ENCODE results near the gene TSPAN33. TPM values are rescaled to one million over a fixed set of nuclear protein-coding genes. Genes with fewer than 3 reads are reported as not detected.

TSPAN33 gene
- total RNA-seq, 2 experiments from 2014 or later, result 14.6 to 44.8 TPM

- POLR2A ChIA-PET, result interaction anchor here (0.7 to 1.1 kb wide), 2 partner anchors 33 to 199 kb away, joined by 3 to 6 read pairs; no protein-coding TSS in a partner anchor
- no peak overlapping the region for H2AFZ ChIP-seq (ENCODE audit: low read length)
- no peak overlapping the region for H3K4me2 ChIP-seq (ENCODE audit: low read length)
- CTCF ChIA-PET (ENCODE audit: unreplicated experiment), result no interaction called here
- no peaks in the 10 kb centered on the region for H3K79me2 ChIP-seq (ENCODE audit: insufficient read depth, low read depth, low read length)
- no peaks in the 10 kb centered on the region for H3K9me3 ChIP-seq (ENCODE audit: low read length)
- TF ChIP-seq EZH2phosphoT487 (IDR thresholded peaks at IDR 0.05; ENCODE audit: borderline replicate concordance, low read depth, low read length) (no peak), CTCF (conservative IDR thresholded peaks at IDR 0.05; ENCODE audit: low read length) (no peak)
- no peaks in the 10 kb centered on the region for H3K9me2 ChIP-seq (ENCODE audit: insufficient read depth, low read length)
- no peak overlapping the region for H3K27ac ChIP-seq (ENCODE audit: low read depth, low read length, poor library complexity, severe bottlenecking)
- no peak for DNase-seq (ENCODE audit: low spot score)
- intact Hi-C loops (cut with micrococcal nuclease; ENCODE audit: unreplicated experiment), result no loop called here
- no peaks in the 10 kb centered on the region for H3K4me1 ChIP-seq (ENCODE audit: insufficient read depth, low read length, poor library complexity, severe bottlenecking)
- no peaks in the 10 kb centered on the region for H4K20me1 ChIP-seq (ENCODE audit: insufficient read depth, low read length)
- H3K4me3 ChIP-seq (ENCODE audit: low read depth, low read length, poor library complexity, severe bottlenecking), result no peak overlapping the region
- no peaks in the 10 kb centered on the region for H3K36me3 ChIP-seq (ENCODE audit: insufficient read depth, low read length)
- no TSS peak for BruUV-seq (replicated peaks)
Observed at GRCh38 chr7:129176916-129177710, 32.6 kb downstream of the TSPAN33 start.

DNA sequence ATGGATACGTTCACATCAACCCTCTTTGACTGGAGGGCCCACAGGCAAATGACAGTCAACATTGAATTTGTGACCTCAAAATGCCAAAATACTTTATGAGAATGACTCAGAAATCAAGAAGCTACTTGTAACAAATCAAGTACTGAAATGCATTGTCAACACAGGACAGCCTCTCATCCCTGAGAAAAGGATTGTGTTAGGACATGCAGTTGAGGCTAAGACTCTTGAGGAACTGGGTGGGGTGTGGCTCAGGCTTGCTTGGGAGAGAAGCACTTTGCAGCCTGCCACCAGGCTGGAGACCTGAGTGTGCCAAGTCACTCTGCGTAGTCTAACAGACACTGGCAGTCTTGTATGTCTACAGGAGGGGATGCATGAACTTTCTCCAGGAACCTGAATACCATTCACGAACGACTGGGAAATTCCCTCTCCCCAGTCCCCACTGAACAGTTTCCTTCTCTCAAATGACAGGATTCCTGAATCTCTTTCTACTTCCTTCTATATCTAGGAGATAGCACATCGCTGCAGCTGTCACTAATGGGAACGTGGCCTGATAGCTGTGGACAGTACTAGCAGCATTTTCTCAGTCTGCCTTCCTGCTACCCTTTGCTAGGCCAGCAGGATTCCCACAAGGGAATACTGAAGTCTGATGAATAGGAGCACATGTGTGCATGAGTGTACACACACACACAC, 40.6 kb downstream of the TSPAN33 start:
- ChIA-PET POLR2A (no interaction called here), CTCF (ENCODE audit: unreplicated experiment) (no interaction called here)
- intact Hi-C loops (cut with micrococcal nuclease; ENCODE audit: unreplicated experiment), result no loop called here
- Histone ChIP-seq H3K4me3 (ENCODE audit: low read depth, low read length, poor library complexity, severe bottlenecking) (no peak overlapping the region), H3K79me2 (ENCODE audit: insufficient read depth, low read depth, low read length) (no peaks in the 10 kb centered on the region), H3K27ac (ENCODE audit: low read depth, low read length, poor library complexity, severe bottlenecking) (no peak overlapping the region), H3K4me2 (ENCODE audit: low read length) (no peak overlapping the region), H3K36me3 (ENCODE audit: insufficient read depth, low read length) (no peaks in the 10 kb centered on the region), H2AFZ (ENCODE audit: low read length) (no peak overlapping the region), H3K9me2 (ENCODE audit: insufficient read depth, low read length) (no peaks in the 10 kb centered on the region), H3K9me3 (ENCODE audit: low read length) (no peaks in the 10 kb centered on the region), H4K20me1 (ENCODE audit: insufficient read depth, low read length) (no peaks in the 10 kb centered on the region), H3K4me1 (ENCODE audit: insufficient read depth, low read length, poor library complexity, severe bottlenecking) (peaks cover 14% of the 10 kb centered on the region)
- TF ChIP-seq CTCF (conservative IDR thresholded peaks at IDR 0.05; ENCODE audit: low read length) (no peak), EZH2phosphoT487 (IDR thresholded peaks at IDR 0.05; ENCODE audit: borderline replicate concordance, low read depth, low read length) (no peak)
- DNase-seq (ENCODE audit: low spot score), result no peak
- no TSS peak for BruUV-seq (replicated peaks)

All from OCI-LY7 (cell line).